Thyroid gland (tissue), 4 donors: Measurements from ENCODE around the gene VPS18. TPM values are rescaled to one million over a fixed set of nuclear protein-coding genes. Genes with fewer than 3 reads are reported as not detected.

Experiments used
- DNase-seq, 2 donors: peaks; one replicate each; pipeline ENCODE4 v3.0.0-alpha.2; 2019
- H3K27ac ChIP-seq, 3 donors: fragments of 200-600 bp; sonication (generic); 1 replicate in 2 of 3; 2 replicates in 1 of 3; pipeline ENCODE4 v1.5.1; 2016 to 2019; ENCODE audit warnings: mild to moderate bottlenecking in 1 of 3, moderate library complexity in 1 of 3
- H3K27me3 ChIP-seq: fragments of 200-600 bp; sonication (generic); one replicate; pipeline ENCODE4 v1.5.1; 2019
- H3K36me3 ChIP-seq, 2 donors: fragments of 200-600 bp; sonication (generic); one replicate each; pipeline ENCODE4 v1.5.1; 2016 to 2019
- H3K4me1 ChIP-seq, 2 donors: fragments of 200-600 bp; sonication (generic); one replicate each; pipeline ENCODE4 v1.5.1; 2017 to 2019
- H3K4me3 ChIP-seq, 3 donors: fragments of 200-600 bp; sonication (generic); replicated peaks in 1 of 3; 1 replicate in 2 of 3; 2 replicates in 1 of 3; pipeline ENCODE4 v1.5.1; 2016; ENCODE audit warnings: mild to moderate bottlenecking in 1 of 3
- H3K9me3 ChIP-seq: fragments of 200-600 bp; sonication (generic); one replicate; pipeline ENCODE4 v1.5.1; 2017
- CTCF ChIP-seq, 6 experiments: fragments of 200-600 bp in 3 of 6; fragments of 450-650 bp in 3 of 6; sonication (generic) in 3 of 6; IDR thresholded peaks; one replicate each; pipeline ENCODE4 v1.5.1; 2016 to 2019; ENCODE audit warnings: antibody characterized with exemption in 6 of 6, mild to moderate bottlenecking in 2 of 6, inconsistent platforms in 1 of 6, moderate library complexity in 1 of 6
- POLR2A ChIP-seq, 2 donors: fragments of 450-650 bp; IDR thresholded peaks; one replicate each; pipeline ENCODE4 v1.6.1; 2017; ENCODE audit warnings: antibody characterized with exemption in 2 of 2, mild to moderate bottlenecking in 2 of 2, moderate library complexity in 1 of 2
- whole genome bisulfite sequencing, 2 donors: methylation state at CpG; one replicate each; pipeline ENCODE4 v1.1.5; 2017; 5-methylcytosine and 5-hydroxymethylcytosine counted together
- intact Hi-C: fragments of 100-400 bp; cut with DNase I; formaldehyde crosslinking; loops from one replicate; pipeline ENCODE4 v1.15.1; 2023
- total RNA-seq, 4 donors: library from RNA; depleted of rRNA; stranded (reverse); fragments of >200 nt; gene quantifications; one replicate each; pipeline ENCODE4 v1.2.3, GENCODE V29; 2016

The VPS18 gene
- total RNA-seq, 4 donors from 2014 or later: 29.2 to 43.6 (median 37.2) TPM

- 94 to 96% methylated on average over 4 of the region's 4 CpGs for WGBS, 2 donors
- H3K27ac ChIP-seq: no peak overlapping the region
These were observed 27.1 kb upstream of the VPS18 start for GRCh38 chr15:40867199-40867598.

GRCh38 chr15:40869686-40870085 lies 24.6 kb upstream of the VPS18 start:
- H3K9me3 ChIP-seq: no peaks in the 10 kb centered on the region
- no peak overlapping the region for H3K4me3 ChIP-seq
- no peak for DNase-seq
- H3K27me3 ChIP-seq: no peaks in the 10 kb centered on the region
- no peak overlapping the region for H3K27ac ChIP-seq
- intact Hi-C loops: no loop called here
- no peaks in the 10 kb centered on the region for H3K36me3 ChIP-seq
- WGBS, 2 donors: 79 to 93% methylated on average over 5 of the region's 5 CpGs
- TF ChIP-seq CTCF (IDR thresholded peaks at IDR 0.05): no peak
- no peak for TF ChIP-seq POLR2A (IDR thresholded peaks at IDR 0.05)
- peaks cover 0 to 13% of the 10 kb centered on the region in 2 donors for H3K4me1 ChIP-seq

More at GRCh38 chr15:40867199-40867598, 27.1 kb upstream of the VPS18 start:
- H3K27me3 ChIP-seq: no peaks in the 10 kb centered on the region
- no peaks in the 10 kb centered on the region for H3K36me3 ChIP-seq
- TF ChIP-seq POLR2A (IDR thresholded peaks at IDR 0.05) (no peak), CTCF (IDR thresholded peaks at IDR 0.05) (no peak)
- H3K4me1 ChIP-seq: no peaks in the 10 kb centered on the region
- H3K4me3 ChIP-seq: no peak overlapping the region
- intact Hi-C loops: no loop called here
- H3K9me3 ChIP-seq: no peaks in the 10 kb centered on the region
- DNase-seq: no peak

- 93 to 100% methylated on average over 1 of the region's 1 CpG for WGBS, 2 donors
- intact Hi-C loops: no loop called here
- no peak overlapping the region for H3K4me3 ChIP-seq
These were observed 23.5 kb upstream of the VPS18 start for GRCh38 chr15:40870716-40871115.

GRCh38 chr15:40871749-40872617 lies 22.3 kb upstream of the VPS18 start:
- 79 to 89% methylated on average over 13 of the region's 13 CpGs for WGBS, 2 donors
- no peaks in the 10 kb centered on the region for H3K27me3 ChIP-seq

More at GRCh38 chr15:40870716-40871115, 23.5 kb upstream of the VPS18 start:
- H3K4me1 ChIP-seq: peaks cover 0 to 13% of the 10 kb centered on the region in 2 donors
- no peak for TF ChIP-seq CTCF (IDR thresholded peaks at IDR 0.05)
- no peak for TF ChIP-seq POLR2A (IDR thresholded peaks at IDR 0.05)
- H3K27ac ChIP-seq: no peak overlapping the region
- no peaks in the 10 kb centered on the region for H3K27me3 ChIP-seq
- H3K36me3 ChIP-seq: no peaks in the 10 kb centered on the region
- H3K9me3 ChIP-seq: no peaks in the 10 kb centered on the region
- no peak for DNase-seq

More at GRCh38 chr15:40871749-40872617, 22.3 kb upstream of the VPS18 start:
- intact Hi-C loops: no loop called here
- TF ChIP-seq CTCF (IDR thresholded peaks at IDR 0.05) (no peak), POLR2A (IDR thresholded peaks at IDR 0.05) (no peak)
- no peak overlapping the region for H3K27ac ChIP-seq
- no peaks in the 10 kb centered on the region for H3K36me3 ChIP-seq
- peak; percentile 51 to 60 for DNase-seq
- no peak overlapping the region for H3K4me3 ChIP-seq
- no peaks in the 10 kb centered on the region for H3K9me3 ChIP-seq
- H3K4me1 ChIP-seq: peaks cover 0 to 13% of the 10 kb centered on the region in 2 donors
